GM20431 (cell line): ENCODE measurements around the gene KMT2E.

Experiments used
- in situ Hi-C: fragments of 300-500 bp; cut with MseI, MboI; formaldehyde crosslinking; loops from one replicate; pipeline ENCODE4 v1.15.0; 2020; ENCODE audit warnings: low sequenced_read_pairs; ENCODE audit not compliant: unreplicated experiment

Gene KMT2E

GRCh38 chr7:105151152-105151551 is 137.1 kb downstream of the KMT2E start:
- in situ Hi-C loops, result no loop called here

GRCh38 chr7:105153531-105153930 is 139.5 kb downstream of the KMT2E start:
- in situ Hi-C loops, result no loop called here

DNA sequence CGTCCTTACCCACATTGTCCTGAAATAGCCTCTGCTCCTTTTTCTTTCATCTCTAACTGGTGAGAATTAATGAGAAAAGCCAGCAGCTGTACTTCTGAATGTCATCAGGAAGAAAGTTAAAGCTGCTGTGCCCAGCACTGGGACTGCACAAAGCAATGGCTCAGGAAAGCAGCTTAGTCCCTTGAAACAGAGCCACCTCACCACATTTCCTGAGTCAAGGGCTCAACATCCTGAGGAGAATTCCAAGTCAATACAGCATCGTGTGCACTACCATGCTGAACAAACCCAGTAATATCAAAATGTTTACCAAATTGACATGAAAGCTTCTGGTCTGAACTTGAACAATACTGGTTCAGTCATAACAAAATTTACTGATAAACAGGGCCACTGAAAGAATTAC is 140.1 kb downstream of the KMT2E start:
- in situ Hi-C loops, result no loop called here

GRCh38 chr7:105156731-105157130 is 142.7 kb downstream of the KMT2E start:
- in situ Hi-C loops, result no loop called here

- in situ Hi-C loops, result no loop called here
Observed at GRCh38 chr7:105157278-105157677, 143.3 kb downstream of the KMT2E start.

DNA sequence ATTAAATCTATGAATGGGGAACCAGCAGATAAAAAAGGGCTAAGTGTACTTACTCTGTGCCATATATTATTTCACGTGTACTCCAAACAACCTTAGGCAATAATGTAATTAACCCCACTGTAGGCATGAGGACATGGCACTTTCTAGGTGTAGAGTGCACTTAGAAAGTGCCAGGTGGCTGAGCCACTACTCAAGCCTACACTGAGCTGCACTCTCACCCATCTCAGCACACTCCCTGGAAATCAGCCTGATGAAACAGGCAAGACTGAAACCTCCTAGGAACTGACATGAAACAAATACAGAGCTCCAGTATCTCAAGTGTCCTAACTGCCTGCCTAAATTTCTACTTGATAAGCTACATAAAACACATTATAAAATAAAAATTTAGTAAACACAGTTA is 147.4 kb downstream of the KMT2E start:
- in situ Hi-C loops, result no loop called here
